WTC11 (cell line): ENCODE measurements around the gene HDAC10. TPM values are rescaled to one million over a fixed set of nuclear protein-coding genes. Genes with fewer than 3 reads are reported as not detected.

Experiments
- ATAC-seq: fragments of 200-7000 bp; cut with Tn5 transposase; 2 replicates; pipeline ENCODE4 v1.10.0; 2021; ENCODE audit warnings: mild to moderate bottlenecking, moderate library complexity
- CTCF ChIA-PET: fragments of 300-600 bp; sonication (Branson Sonifier 250); formaldehyde crosslinking; loops from one replicate; lab custom pipeline; 2021; ENCODE audit warnings: antibody characterized with exemption; lab: Charles Lee
- POLR2A ChIA-PET: fragments of 350-600 bp; sonication (Branson Sonifier 250); formaldehyde crosslinking; loops from one replicate; lab custom pipeline; 2021; ENCODE audit warnings: antibody characterized with exemption; lab: Charles Lee
- DNase-seq: peaks from one replicate; pipeline ENCODE4 v3.0.0; 2021; ENCODE audit warnings: low spot score
- H3K27ac Mint-ChIP-seq: 2 replicates; pipeline ENCODE4 v1.8.0; 2021; ENCODE audit warnings: mixed read lengths
- H3K27me3 Mint-ChIP-seq: 2 replicates; pipeline ENCODE4 v1.8.0; 2021; ENCODE audit warnings: low read depth, mild to moderate bottlenecking, moderate library complexity, mixed read lengths
- H3K36me3 Mint-ChIP-seq: 2 replicates; pipeline ENCODE4 v1.8.0; 2021; ENCODE audit warnings: mixed read lengths
- H3K4me1 Mint-ChIP-seq: 2 replicates; pipeline ENCODE4 v1.8.0; 2022; ENCODE audit warnings: mixed read lengths
- H3K4me3 Mint-ChIP-seq: 2 replicates; pipeline ENCODE4 v1.8.0; 2021; ENCODE audit warnings: mild to moderate bottlenecking, moderate library complexity, mixed read lengths
- H3K9me3 Mint-ChIP-seq: 2 replicates; pipeline ENCODE4 v1.8.0; 2021; ENCODE audit warnings: mixed read lengths
- E2F1 ChIP-seq: sonication (generic); formaldehyde crosslinking; IDR thresholded peaks from 2 replicates; pipeline ENCODE4 v1.8.0; 2022; ENCODE audit warnings: mild to moderate bottlenecking, missing genetic modification reagents
- FOXK1 ChIP-seq: sonication (generic); formaldehyde crosslinking; IDR thresholded peaks from 2 replicates; pipeline ENCODE4 v1.8.0; 2022; ENCODE audit warnings: mild to moderate bottlenecking, moderate library complexity, missing genetic modification reagents
- FOXP4 ChIP-seq: sonication (generic); formaldehyde crosslinking; IDR thresholded peaks from 2 replicates; pipeline ENCODE4 v1.8.0; 2022; ENCODE audit warnings: mild to moderate bottlenecking, missing genetic modification reagents
- KAT7 ChIP-seq: sonication (generic); formaldehyde crosslinking; IDR thresholded peaks from 2 replicates; pipeline ENCODE4 v1.8.1; 2023; ENCODE audit warnings: missing genetic modification reagents, mild to moderate bottlenecking, borderline replicate concordance
- NFE2L1 ChIP-seq: sonication (generic); formaldehyde crosslinking; IDR thresholded peaks from 2 replicates; pipeline ENCODE4 v1.8.1; 2023; ENCODE audit warnings: missing genetic modification reagents
- SP1 ChIP-seq: sonication (generic); formaldehyde crosslinking; conservative IDR thresholded peaks from 2 replicates; pipeline ENCODE4 v1.8.1; 2022; ENCODE audit warnings: missing genetic modification reagents
- TCF7 ChIP-seq: sonication (generic); formaldehyde crosslinking; IDR thresholded peaks from 2 replicates; pipeline ENCODE4 v1.8.0; 2022; ENCODE audit warnings: mild to moderate bottlenecking, low read depth, missing genetic modification reagents, moderate library complexity
- USF1 ChIP-seq: sonication (generic); formaldehyde crosslinking; IDR thresholded peaks from 2 replicates; pipeline ENCODE4 v1.8.0; 2022; ENCODE audit warnings: mild to moderate bottlenecking, missing genetic modification reagents
- USF2 ChIP-seq: sonication (generic); formaldehyde crosslinking; IDR thresholded peaks from 2 replicates; pipeline ENCODE4 v1.8.1; 2023; ENCODE audit warnings: mild to moderate bottlenecking, missing genetic modification reagents, moderate library complexity
- ZNF138 ChIP-seq: sonication (generic); formaldehyde crosslinking; conservative IDR thresholded peaks from 2 replicates; pipeline ENCODE4 v1.8.1; 2022; ENCODE audit warnings: mild to moderate bottlenecking, moderate library complexity, missing genetic modification reagents
- ZNF396 ChIP-seq: fragments of 250-450 bp; sonication (Bioruptor Pico); IDR thresholded peaks from 2 replicates; pipeline ENCODE4 v1.8.0; 2021; ENCODE audit warnings: mild to moderate bottlenecking, moderate library complexity, borderline replicate concordance
- ZNF416 ChIP-seq: fragments of 250-450 bp; sonication (Bioruptor Pico); IDR thresholded peaks from 2 replicates; pipeline ENCODE4 v1.9.0; 2021; ENCODE audit warnings: mild to moderate bottlenecking, inconsistent platforms
- total RNA-seq: library from RNA; stranded (reverse); gene quantifications from 3 replicates; pipeline ENCODE4 v1.2.3, GENCODE V29; 2021
- TF ChIP-seq, protein P1 (sequence below): fragments of 250-450 bp; sonication (Bioruptor Pico); IDR thresholded peaks from 2 replicates; pipeline ENCODE4 v1.9.0; 2021; ENCODE audit warnings: mild to moderate bottlenecking
- TF ChIP-seq, protein P2 (sequence below): fragments of 250-450 bp; sonication (Bioruptor Pico); IDR thresholded peaks from 2 replicates; pipeline ENCODE4 v1.9.0; 2021; ENCODE audit warnings: moderate library complexity, mild to moderate bottlenecking, inconsistent platforms, borderline replicate concordance
- TF ChIP-seq, protein P3 (sequence below): sonication (generic); formaldehyde crosslinking; IDR thresholded peaks from 2 replicates; pipeline ENCODE4 v1.8.1; 2023; ENCODE audit warnings: mild to moderate bottlenecking, missing genetic modification reagents, moderate library complexity
- TF ChIP-seq, protein P4 (sequence below): sonication (generic); formaldehyde crosslinking; IDR thresholded peaks from 2 replicates; pipeline ENCODE4 v1.8.1; 2023; ENCODE audit warnings: mild to moderate bottlenecking, missing genetic modification reagents
- TF ChIP-seq, protein P5 (sequence below): fragments of 250-450 bp; sonication (Bioruptor Pico); IDR thresholded peaks from 2 replicates; pipeline ENCODE4 v2.1.2; 2022; ENCODE audit warnings: mild to moderate bottlenecking, moderate library complexity
- TF ChIP-seq, protein P6 (sequence below): sonication (generic); formaldehyde crosslinking; IDR thresholded peaks from 2 replicates; pipeline ENCODE4 v1.8.1; 2022; ENCODE audit warnings: mild to moderate bottlenecking, missing genetic modification reagents, moderate library complexity, borderline replicate concordance
- TF ChIP-seq, protein P7 (sequence below): sonication (generic); formaldehyde crosslinking; conservative IDR thresholded peaks from 2 replicates; pipeline ENCODE4 v1.8.1; 2023; ENCODE audit warnings: mild to moderate bottlenecking, low read depth, missing genetic modification reagents, moderate library complexity

HDAC10 gene
- total RNA-seq, 1 experiment from 2014 or later, result 40.9 TPM

GRCh38 chr22:50281384-50281760, 30.3 kb upstream of the HDAC10 start:
- POLR2A ChIA-PET, result no interaction called here
- ATAC-seq (no peak), DNase-seq (no peak)
- peaks cover 39% of the 10 kb centered on the region for H3K36me3 Mint-ChIP-seq
- H3K4me1 Mint-ChIP-seq, result no peaks in the 10 kb centered on the region
- no peaks in the 10 kb centered on the region for H3K27me3 Mint-ChIP-seq
- CTCF ChIA-PET, result no interaction called here
- H3K9me3 Mint-ChIP-seq, result no peaks in the 10 kb centered on the region
- no peak overlapping the region for H3K27ac Mint-ChIP-seq
- TF ChIP-seq, protein P1, sequence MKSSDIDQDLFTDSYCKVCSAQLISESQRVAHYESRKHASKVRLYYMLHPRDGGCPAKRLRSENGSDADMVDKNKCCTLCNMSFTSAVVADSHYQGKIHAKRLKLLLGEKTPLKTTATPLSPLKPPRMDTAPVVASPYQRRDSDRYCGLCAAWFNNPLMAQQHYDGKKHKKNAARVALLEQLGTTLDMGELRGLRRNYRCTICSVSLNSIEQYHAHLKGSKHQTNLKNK (CRISPR knock-in tag), result no peak
- TF ChIP-seq ZNF138 (CRISPR knock-in tag) (no peak), TCF7 (CRISPR knock-in tag) (no peak), ZNF396 (CRISPR knock-in tag) (no peak)
- no peak overlapping the region for H3K4me3 Mint-ChIP-seq

DNA sequence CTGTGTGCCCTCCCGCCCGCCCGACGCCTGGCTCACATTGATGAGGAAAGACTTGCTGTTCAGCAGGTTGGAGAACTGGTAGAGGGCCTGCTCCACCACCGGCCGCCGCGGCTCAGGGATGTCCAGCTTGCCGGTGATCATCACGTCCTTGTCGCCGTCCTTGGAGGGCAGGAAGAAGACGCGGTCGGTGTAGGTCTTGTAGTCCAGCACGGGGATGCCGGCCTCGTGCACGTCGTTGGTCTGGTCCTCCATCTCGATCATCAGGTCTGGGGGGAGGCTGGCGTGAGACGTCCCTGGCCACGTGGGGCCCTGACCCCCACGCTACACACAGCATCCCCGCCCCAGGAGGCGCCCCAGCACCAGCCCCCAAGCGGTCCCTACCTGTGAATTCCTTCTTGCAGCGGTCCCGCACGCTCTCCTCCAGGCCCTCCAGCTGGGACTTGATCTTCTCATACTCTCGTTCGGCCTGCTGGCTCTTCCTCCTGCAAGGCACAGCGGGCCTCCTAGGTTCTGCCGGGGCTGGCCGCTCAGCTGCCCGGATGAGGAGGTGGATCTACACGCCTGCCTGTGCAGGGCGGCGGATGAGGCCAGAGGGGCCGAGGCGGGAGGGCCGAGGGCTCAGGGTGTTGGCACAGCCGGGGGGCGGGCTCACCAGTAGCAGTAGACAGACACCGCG, 29.8 kb upstream of the HDAC10 start:
- Mint-ChIP-seq H3K4me3 (no peak overlapping the region), H3K27ac (no peak overlapping the region), H3K36me3 (peaks cover 40% of the 10 kb centered on the region), H3K9me3 (no peaks in the 10 kb centered on the region), H3K27me3 (no peaks in the 10 kb centered on the region), H3K4me1 (no peaks in the 10 kb centered on the region)
- DNase-seq (no peak), ATAC-seq (no peak)
- CTCF ChIA-PET, result no interaction called here
- POLR2A ChIA-PET, result no interaction called here
- no peak for TF ChIP-seq E2F1
- TF ChIP-seq, protein P2, sequence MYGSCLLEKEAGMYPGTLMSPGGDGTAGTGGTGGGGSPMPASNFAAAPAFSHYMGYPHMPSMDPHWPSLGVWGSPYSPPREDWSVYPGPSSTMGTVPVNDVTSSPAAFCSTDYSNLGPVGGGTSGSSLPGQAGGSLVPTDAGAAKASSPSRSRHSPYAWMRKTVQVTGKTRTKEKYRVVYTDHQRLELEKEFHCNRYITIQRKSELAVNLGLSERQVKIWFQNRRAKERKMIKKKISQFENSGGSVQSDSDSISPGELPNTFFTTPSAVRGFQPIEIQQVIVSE (CRISPR knock-in tag), result no peak
- TF ChIP-seq, protein P3, sequence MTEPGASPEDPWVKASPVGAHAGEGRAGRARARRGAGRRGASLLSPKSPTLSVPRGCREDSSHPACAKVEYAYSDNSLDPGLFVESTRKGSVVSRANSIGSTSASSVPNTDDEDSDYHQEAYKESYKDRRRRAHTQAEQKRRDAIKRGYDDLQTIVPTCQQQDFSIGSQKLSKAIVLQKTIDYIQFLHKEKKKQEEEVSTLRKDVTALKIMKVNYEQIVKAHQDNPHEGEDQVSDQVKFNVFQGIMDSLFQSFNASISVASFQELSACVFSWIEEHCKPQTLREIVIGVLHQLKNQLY (CRISPR knock-in tag), result no peak
- no peak for TF ChIP-seq FOXK1 (CRISPR knock-in tag)
- TF ChIP-seq, protein P4, sequence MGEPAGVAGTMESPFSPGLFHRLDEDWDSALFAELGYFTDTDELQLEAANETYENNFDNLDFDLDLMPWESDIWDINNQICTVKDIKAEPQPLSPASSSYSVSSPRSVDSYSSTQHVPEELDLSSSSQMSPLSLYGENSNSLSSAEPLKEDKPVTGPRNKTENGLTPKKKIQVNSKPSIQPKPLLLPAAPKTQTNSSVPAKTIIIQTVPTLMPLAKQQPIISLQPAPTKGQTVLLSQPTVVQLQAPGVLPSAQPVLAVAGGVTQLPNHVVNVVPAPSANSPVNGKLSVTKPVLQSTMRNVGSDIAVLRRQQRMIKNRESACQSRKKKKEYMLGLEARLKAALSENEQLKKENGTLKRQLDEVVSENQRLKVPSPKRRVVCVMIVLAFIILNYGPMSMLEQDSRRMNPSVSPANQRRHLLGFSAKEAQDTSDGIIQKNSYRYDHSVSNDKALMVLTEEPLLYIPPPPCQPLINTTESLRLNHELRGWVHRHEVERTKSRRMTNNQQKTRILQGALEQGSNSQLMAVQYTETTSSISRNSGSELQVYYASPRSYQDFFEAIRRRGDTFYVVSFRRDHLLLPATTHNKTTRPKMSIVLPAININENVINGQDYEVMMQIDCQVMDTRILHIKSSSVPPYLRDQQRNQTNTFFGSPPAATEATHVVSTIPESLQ (CRISPR knock-in tag), result no peak
- no peak for TF ChIP-seq SP1 (CRISPR knock-in tag)
- TF ChIP-seq TCF7 (CRISPR knock-in tag), result no peak
- TF ChIP-seq, protein P5, sequence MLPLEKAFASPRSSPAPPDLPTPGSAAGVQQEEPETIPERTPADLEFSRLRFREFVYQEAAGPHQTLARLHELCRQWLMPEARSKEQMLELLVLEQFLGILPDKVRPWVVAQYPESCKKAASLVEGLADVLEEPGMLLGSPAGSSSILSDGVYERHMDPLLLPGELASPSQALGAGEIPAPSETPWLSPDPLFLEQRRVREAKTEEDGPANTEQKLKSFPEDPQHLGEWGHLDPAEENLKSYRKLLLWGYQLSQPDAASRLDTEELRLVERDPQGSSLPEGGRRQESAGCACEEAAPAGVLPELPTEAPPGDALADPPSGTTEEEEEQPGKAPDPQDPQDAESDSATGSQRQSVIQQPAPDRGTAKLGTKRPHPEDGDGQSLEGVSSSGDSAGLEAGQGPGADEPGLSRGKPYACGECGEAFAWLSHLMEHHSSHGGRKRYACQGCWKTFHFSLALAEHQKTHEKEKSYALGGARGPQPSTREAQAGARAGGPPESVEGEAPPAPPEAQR, result no peak
- no peak for TF ChIP-seq NFE2L1
- no peak for TF ChIP-seq FOXP4
- no peak for TF ChIP-seq USF2
- no peak for TF ChIP-seq USF1
- TF ChIP-seq, protein P6, sequence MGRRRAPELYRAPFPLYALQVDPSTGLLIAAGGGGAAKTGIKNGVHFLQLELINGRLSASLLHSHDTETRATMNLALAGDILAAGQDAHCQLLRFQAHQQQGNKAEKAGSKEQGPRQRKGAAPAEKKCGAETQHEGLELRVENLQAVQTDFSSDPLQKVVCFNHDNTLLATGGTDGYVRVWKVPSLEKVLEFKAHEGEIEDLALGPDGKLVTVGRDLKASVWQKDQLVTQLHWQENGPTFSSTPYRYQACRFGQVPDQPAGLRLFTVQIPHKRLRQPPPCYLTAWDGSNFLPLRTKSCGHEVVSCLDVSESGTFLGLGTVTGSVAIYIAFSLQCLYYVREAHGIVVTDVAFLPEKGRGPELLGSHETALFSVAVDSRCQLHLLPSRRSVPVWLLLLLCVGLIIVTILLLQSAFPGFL, result no peak
- TF ChIP-seq, protein P7, sequence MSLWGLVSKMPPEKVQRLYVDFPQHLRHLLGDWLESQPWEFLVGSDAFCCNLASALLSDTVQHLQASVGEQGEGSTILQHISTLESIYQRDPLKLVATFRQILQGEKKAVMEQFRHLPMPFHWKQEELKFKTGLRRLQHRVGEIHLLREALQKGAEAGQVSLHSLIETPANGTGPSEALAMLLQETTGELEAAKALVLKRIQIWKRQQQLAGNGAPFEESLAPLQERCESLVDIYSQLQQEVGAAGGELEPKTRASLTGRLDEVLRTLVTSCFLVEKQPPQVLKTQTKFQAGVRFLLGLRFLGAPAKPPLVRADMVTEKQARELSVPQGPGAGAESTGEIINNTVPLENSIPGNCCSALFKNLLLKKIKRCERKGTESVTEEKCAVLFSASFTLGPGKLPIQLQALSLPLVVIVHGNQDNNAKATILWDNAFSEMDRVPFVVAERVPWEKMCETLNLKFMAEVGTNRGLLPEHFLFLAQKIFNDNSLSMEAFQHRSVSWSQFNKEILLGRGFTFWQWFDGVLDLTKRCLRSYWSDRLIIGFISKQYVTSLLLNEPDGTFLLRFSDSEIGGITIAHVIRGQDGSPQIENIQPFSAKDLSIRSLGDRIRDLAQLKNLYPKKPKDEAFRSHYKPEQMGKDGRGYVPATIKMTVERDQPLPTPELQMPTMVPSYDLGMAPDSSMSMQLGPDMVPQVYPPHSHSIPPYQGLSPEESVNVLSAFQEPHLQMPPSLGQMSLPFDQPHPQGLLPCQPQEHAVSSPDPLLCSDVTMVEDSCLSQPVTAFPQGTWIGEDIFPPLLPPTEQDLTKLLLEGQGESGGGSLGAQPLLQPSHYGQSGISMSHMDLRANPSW (CRISPR knock-in tag), result no peak
- no peak for TF ChIP-seq KAT7 (CRISPR knock-in tag)
- no peak for TF ChIP-seq ZNF416 (CRISPR knock-in tag)
